ENCODE results near the gene PMVK.
"Not testable (repeated sequence)": the region's sequence is repeated elsewhere in the genome, so short reads cannot be mapped to it uniquely, and the experiment has no call there.

PMVK gene

DNA sequence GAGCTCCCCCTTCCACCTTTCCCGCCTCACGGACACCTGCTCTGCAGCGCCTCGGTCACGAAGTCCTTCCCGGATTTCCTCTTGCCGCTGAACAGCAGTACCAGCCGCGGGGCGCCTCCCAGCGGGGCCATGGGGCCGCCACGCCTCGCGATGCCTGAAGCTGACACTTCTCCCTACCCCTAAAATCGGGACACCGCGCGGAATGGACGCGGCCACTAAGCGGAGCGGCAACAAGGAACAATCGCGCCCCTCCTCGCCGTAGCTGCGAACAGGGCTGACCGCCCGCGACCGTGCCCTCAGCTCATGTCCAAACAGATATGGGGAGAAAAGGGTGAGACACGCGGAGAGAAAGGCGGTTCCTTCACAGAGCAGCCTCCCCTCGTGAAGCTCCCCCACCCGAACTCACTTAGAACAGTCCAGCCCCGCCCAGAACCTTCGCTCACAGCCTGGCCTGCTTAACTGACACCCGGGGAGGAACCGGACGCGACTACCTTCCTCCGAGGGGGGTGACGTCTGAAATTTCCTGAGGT lies at the start of gene PMVK:
PMVK (minus strand) TSS at position 165 of the 530 bp plus-strand sequence; CDS start at position 131, 34 bp downstream.
- DNase-seq (ENCODE audit: low spot score) = peak; percentile 94

DNA sequence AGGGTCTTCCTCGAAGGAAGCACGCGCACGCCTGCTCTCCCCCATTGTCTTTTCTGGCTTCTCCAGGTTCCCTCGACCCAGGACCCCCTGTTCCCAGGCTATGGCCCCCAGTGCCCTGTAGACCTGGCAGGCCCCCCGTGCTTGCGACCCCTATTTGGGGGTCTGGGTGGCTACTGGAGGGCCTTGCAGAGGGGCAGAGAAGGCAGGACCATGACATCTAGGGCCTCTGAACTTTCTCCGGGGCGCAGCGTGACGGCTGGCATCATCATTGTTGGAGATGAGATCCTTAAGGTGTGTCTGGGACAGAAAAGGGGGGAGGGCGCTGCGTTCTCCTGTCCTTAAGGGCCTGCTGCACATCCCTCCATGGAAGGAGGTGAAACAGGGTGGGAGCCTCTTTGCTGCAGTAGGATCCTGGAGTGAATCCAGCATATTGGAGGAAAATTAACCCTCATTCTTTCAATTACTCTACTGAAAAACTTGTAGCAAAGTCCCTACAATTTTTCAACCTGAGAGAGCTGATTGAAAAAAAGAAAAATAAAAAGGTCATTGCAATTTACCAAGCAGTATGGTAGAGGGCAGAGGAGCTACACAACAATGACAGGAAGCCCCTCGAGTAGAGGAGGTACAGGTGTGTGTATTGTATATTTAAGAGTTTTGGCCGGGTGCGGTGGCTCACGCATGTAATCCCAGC lies 47.4 kb upstream of the PMVK start:
- DNase-seq (ENCODE audit: low spot score) = no peak

DNA sequence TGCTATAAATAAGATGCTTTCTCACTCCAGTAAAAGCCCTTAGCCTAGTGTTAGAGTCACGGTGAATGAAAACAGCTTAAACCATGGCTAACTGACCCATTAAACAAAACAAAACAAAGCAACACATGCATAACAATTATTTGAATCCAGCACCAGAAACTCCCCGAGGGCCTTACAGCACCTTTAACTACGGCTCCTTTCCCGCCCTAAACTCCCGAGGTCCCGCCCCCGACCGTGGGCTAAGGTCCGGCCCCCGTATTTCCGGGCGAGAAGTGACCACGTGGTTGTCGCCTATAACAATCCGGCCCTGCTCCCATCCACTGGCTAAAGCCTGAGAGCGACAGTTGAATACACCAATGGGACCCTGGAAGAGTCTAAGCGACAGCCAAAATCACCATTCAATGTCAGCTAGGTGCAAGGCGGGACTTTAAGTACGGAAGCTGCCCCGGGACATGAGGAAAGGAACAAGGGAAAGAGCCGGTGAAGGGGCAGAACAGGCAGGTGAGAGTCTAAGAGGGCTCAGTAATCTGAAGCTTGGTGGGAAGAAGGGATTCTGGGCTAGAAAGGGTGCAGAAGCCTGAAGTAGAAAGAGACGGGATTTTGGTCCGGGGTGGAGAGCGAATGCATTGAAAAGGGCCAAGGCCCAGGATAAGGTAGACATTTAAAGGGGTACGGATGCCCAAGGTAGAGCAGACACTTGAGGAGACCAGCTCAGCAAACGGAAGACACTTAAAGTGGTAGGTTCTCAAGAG lies 46.6 kb upstream of the PMVK start, which contains the start of gene FLAD1:
FLAD1 (plus strand) TSS at position 448 of the 752 bp plus-strand sequence. CDS start 351 bp downstream, outside the sequence.
- DNase-seq (ENCODE audit: low spot score) = peak; percentile 98

DNA sequence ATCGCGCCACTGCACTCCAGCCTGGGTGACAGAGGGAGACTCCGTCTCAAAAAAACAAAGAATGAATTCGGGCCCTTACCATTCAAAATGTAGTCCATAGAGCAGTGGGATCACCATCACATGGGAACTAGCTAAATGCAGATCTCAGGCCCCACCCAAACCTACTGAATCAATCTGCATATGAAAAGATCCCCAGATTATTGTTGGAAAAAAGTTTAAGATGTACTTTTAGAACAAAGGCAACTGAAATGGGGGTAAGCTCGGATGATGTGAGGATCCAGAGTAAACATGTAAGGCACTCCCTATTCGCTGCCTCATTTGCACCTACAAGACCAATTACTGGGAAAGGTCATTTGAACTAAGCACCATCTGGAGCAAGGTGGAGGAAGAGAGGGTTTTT lies 45.8 kb upstream of the PMVK start:
- DNase-seq (ENCODE audit: low spot score) = no peak

DNA sequence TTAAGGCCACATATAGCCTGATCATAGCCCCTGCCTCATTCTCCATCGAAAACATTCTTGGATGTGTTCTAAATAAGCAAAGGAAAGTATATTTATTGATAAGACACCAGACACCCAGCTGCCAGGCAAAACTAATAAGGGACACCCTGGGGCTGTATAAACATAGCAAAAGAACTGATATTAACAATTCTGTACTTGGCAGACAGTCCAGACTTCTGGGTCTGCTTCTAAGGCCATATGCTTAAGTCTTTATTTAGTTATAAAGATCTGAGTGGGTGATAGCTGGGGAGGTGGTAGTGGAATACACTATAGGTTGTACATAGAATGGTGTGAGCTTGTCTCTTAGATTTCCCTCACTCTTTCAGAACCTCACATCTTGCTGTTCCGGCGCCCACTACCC lies 41.8 kb upstream of the PMVK start:
- DNase-seq (ENCODE audit: low spot score) = no peak

DNA sequence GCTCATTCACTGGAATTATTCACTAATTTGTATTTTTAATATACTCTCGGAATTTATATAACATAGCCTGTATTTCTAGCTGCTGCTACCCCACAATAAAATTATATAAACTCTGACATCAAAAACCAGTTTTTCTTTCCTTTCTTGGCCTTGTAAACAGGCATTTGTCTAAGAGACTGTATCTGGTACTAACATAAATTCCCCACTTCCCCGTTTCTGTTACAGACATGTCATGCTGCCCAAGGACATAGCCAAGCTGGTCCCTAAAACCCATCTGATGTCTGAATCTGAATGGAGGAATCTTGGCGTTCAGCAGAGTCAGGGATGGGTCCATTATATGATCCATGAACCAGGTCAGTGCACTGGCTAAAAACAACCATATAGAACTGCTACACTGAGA lies 41.2 kb upstream of the PMVK start:
- DNase-seq (ENCODE audit: low spot score) = not testable (repeated sequence)

DNA sequence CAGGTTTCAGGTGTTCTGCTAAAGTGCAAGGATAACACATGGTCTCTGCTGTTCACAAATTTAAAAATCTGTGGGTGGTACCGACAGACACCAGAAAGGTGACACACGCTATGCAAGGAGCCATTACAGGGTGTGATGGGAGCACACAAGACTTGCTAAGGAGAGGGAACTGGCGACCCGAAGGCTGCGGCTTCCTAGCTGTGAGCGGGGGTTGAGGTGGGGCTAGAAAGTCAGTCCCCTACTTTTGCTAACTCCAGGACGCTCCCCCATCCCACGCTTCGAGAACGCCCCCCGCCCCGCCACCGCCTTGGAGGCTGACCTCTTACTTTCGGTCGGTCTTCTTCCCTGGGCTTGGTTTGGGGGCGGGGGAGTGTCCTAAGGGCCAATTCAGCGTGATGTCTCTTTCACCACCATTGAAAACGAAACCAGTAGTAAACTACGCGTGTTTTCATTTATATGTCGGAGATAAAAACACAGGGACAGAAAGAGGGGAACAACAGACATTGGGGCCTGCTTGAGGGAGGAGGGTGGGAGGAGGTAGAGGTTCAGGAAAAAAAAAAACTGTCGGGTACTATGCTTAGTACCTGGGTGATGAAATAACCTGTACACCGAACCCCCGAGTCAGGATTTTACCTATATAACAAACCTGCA lies 39.0 kb upstream of the PMVK start:
- no peak for DNase-seq (ENCODE audit: low spot score)

DNA sequence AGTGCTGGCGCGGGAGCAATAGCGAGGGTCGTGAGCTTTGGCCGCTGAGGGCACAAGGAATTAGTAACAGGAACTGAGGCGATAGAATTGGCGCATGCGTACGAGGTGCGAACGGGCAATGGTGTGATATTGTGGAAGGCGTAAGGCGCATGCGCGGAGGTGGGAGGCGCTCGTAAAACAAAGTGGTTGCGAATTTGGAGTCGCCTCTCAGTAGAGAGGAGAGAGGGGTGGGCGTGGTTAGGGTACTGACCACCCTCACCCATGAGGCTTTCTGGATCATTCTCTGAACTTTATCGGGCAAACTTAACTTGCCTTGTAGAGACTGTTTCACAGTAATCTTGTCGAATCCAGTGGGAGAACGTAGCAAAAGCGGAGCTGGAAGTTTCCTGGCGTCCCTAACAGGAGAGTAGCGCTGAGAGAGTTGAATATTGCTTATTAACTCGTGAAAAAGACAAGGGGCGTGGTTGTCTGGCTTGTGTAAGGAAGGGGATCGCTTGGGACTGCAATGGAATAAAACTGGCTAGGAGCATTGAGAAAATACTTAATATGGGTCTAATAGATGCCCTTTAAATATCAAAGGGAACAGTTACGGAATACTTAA lies 38.4 kb upstream of the PMVK start:
- peak; percentile 78 for DNase-seq (ENCODE audit: low spot score)

DNA sequence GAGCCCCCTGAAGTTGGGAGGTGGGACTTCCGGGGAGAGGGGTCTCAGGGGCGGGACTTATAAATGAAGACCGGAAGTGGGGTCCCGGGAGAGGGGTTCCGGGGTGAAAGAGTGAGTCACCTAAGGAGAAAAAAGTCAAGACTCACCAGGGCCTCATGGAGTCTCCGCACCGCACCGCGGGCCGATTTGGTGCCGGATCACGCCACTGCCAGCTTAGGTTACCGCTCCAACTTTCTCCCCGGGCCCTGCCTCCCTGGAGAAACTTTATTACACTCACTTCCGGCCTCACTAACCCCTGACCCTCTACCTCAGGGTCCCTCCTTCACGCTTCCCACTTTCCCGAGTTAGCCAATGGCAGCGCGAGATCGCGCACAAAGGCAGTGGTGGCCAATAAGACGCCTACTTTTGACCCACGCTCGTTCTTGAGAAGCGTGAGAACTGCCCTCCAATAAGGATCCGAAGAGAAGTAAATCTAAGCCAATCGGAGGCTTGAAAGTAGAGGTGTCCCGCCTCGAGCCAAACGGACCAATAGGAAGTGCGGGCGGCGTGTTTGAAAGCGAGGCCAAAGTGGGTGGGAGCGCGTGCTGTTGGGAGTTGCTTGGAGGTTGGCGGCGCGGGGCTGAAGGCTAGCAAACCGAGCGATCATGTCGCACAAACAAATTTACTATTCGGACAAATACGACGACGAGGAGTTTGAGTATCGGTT lies 37.7 kb upstream of the PMVK start, which contains the start of gene CKS1B:
CKS1B (plus strand) TSS at position 580 of the 706 bp plus-strand sequence; CDS start at position 645, 65 bp downstream.
- peak; percentile 95 for DNase-seq (ENCODE audit: low spot score)

DNA sequence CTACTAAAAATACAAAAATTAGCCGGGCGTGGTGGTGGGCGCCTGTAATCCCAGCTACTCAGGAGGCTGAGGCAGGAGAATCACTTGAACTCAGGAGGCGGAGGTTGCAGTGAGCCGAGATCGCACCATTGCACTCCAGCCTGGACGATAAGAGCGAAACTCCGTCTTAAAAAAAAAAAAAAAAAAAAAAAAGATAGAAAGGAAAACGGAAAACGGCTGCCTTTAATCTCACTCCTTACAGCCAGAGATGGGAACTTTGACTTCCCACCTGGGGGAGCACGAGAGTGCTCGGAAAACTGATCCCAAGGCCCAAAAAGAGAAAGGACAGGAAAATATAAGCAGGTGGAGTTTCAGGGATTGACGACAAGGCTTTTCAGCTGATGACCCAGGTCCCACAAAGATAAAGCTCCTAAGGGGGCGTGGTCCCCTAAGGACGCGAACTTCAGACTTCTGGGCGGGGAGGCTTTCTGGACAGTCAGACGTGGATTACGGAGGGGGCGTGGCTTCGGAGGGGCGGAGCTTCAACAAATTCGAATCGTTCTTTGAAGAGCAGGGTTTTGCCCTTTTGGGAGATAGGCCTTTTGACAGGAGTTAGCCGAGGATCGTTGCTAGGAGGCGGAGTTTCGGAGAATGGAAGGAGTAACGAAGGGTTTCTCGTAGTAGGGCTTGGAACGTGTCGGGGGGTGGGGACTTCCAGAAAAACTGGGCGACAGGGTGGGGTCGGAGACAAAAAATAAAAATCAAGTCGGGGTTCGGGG lies 37.0 kb upstream of the PMVK start:
- DNase-seq (ENCODE audit: low spot score) = peak; percentile 72

DNA sequence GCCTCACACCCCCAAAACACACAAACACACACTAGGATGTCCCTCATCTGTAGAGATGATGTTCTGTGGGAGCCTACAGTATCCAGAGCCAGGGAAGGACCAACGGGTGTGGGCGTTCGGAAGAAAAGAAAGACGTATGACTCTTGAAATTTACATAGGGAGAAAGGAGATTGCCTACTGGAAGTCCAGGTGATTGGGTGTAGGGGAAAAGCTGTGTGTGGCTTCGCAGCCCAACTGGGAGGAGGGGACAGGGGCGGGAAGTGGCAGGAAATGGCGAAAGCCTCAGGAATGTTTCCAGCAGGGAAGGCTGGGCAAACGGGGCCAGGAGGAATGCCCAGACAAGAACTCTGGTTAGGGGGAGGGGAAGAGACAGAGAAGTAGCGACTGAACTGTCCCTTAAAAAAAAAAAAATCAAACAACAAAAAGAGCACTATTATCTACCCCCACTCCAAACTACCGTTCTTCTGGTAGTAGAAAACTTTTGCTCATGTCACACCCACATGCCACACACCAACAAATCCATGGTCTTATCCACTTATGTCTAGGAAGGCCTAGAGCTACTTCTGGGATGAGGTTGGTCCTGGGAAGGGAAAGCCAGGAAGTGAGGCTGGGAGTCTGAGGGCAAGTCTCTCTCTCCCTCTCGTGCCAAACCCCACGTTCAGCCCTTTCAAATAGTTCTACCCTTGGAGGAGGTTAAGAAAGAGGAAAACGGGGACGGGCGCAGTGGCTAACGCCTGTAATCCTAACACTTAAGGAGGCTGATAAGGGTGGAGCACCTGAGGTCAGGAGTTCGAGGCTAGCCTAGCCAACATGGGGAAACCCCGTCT lies 36.2 kb upstream of the PMVK start:
- DNase-seq (ENCODE audit: low spot score) = peak; percentile 90

DNA sequence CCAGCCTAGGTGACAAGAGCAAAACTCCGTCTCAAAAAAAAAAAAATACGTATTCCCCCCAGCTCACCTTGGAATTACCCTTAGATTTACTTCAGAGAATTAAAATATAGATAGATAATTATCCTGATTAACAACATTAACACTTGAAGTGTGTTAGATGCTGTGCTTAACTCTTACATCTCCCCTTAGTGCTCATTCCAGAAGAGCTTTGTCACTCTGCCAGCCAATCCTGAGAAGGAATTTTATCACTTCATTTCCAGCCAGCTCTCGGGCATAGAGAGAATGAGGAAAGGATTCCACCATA lies 35.6 kb upstream of the PMVK start:
- no peak for DNase-seq (ENCODE audit: low spot score)

DNA sequence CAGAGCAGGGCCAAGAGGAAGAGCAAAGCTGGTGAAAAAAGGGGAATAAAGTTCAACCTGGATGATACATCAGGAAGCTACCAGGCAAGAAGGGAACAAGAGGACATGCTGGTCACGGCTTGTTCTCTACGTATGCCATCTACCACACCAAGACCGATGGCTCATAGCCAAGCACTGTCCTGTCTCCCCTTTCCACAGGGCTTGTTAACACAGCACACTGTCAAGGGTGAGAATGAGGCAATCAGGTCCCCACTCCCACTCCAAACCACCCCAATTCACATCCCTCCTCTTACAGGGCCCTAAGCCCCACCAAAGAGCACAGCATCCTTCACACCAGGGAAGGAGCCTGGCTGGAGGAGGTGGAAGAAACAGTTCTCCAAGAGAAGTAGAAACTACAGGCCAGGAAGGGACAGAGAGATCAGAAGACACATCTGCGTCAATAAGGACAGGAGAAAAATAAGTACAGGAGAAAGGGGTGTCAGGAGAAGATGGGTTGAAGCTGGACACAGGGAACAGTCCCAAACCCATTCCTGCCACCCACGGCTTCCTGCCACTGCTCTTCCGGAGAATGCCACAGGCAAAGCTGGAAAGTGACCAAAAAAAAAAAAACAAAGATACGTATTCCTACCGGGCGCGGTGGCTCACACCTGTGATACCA lies 35.0 kb upstream of the PMVK start:
- DNase-seq (ENCODE audit: low spot score) = no peak

DNA sequence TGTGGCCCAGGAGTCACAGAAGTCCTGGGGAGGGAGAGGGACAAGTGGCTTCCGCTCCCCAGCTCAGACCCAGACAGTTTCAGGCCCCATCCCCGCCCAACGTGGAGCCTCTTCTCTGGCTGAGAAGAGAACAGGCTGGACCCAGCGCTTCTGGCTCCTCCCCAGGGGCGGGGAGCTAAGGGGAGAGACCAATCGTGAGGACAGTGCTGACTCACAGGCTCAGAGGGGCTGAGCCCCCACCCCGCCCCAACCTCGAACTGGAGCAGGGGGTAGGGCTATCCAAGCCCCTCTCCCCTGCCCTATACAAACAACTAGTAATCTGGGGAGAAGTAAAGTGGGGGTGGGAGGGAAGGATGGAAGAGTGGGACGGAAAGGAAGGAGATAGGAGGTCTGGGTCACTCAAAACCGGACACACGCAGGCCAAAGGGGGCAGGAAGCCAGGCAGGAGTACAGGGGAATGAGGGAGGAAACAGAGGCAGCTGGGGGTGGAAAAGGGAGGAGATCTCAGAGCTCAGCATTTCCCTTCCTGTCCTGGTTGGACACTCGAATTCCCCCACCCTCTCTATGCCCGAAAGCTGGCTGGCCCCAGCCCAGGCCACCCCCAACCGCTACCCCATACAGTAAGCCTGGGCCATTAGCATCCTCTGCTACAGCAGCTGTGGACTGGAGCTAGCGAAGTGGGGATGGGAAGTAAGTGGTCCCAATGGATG lies 34.3 kb upstream of the PMVK start, which contains the start of gene SHC1:
SHC1 (minus strand) TSS at position 117 of the 710 bp plus-strand sequence. CDS start 221 bp downstream, outside the sequence.
- peak; percentile 72 for DNase-seq (ENCODE audit: low spot score)

DNA sequence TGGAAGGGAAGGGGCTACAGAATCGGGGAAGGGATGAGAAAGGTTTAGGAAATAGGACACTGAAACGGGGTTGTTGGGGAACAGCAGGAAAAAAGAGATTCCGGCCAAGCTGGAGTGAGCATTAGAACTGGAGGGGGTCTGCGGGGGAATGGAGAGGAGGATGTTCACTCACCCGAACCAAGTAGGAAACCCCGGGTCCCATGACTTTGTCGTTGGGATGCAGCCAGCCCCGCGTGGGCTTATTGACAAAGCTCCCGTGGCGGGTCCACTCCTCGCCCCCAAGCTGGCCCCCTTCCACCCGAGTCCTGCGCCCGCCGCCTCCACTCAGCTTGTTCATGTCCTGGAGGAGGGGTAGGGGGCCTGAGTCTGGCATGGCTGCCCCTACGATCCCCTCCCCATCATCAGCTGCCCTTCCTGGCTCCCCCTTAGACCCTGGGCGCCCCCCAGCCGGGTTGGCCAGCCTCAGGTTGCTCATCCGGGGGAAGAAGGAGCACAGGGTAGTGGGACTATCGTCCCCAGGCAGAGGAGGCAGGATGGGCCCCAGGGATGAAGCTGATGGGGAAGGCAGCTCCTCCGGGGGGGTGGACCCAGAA lies 33.4 kb upstream of the PMVK start:
- DNase-seq (ENCODE audit: low spot score) = no peak

DNA sequence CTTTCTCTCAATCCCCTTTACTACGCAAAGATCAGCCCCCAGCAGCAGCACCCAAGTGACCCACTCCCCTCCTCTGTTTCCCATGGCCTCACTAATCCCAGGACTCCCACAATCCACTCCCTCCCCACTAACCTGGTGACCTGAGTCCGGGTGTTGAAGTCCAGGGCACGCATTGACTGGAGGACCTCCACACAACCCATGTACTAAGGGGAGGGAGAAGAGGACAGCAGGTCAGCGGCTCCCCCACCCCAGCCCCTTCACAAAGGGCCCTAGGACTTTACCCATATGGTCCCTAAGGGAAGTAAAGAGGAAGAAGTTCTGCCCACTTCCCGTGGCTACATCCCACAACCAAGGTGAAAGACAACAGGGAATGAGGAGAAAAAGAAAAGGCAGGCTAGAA lies 32.7 kb upstream of the PMVK start:
- no peak for DNase-seq (ENCODE audit: low spot score)

DNA sequence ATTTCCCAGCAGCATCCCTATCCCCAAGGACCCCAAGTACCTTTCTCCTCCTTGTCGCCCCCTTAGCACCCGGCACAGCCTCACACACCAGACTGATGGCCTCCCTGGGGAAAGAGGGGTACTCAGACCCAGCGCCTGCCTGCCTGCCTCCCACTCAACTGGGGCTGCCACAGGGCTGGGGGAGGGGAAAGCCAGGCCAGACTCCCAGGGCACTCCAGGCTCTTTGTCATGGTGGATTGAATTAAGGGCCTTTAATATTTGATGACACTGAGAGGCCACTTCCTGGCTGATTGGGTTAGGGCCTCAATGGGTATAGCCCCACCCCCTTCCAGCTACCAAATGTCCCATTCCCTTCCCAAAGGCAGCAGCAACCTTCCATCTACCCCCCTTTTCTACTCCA lies 32.2 kb upstream of the PMVK start:
- no peak for DNase-seq (ENCODE audit: low spot score)

DNA sequence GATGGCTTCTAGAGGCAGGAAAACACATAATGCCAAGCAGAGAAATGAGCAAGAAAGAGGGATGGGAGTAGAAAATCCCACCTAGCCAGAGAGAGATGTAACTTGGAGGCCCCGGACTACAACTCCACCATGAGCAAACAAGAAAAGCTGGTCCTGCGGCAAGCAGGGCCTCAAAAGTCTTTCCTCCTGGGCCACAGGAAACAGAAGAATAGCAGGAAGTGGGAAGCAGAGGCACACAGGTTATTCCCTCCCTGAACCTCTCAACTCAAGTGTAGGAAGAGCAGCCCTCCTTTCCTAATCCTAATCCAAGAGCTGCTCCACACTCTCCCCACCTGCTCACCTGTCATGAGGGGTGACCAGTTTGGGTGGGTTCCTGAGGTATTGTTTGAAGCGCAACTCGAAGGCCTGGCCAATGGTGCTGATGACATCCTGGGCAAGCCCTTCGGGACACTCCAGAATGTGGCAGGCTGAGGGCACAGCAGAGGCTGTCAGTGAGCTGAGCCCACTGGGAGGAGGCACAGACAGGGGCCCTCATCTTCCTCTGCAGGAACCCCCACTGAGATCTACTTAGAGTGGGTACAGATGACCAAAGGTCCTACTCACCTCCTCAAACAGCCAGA lies 30.9 kb upstream of the PMVK start:
- no peak for DNase-seq (ENCODE audit: low spot score)

Measured in HuH-7.5 (cell line).